HCT116 (cell line): ENCODE data around the gene STK4. TPM values are rescaled to one million over a fixed set of nuclear protein-coding genes. Genes with fewer than 3 reads are reported as not detected.

Experiments used
- ATAC-seq: fragments of 200-7000 bp; cut with Tn5 transposase; 2 replicates; pipeline ENCODE4 v1.9.1; 2020; ENCODE audit warnings: mild to moderate bottlenecking, moderate library complexity
- BruUV-seq: library from RNA; stranded (reverse); fragments of 400-500 nt; replicated peaks from 2 replicates; lab custom pipeline; 2021; lab: Mats Ljungman, UMichigan
- CTCF ChIA-PET: fragments of 300-600 bp; sonication (Branson Sonifier 250); formaldehyde crosslinking; loops from one replicate; lab custom pipeline; 2021; ENCODE audit warnings: antibody characterized with exemption; lab: Charles Lee
- POLR2A ChIA-PET: fragments of 300-600, 350-600 bp; sonication (Branson Sonifier 250); formaldehyde crosslinking; loops from one replicate; lab custom pipeline; 2021; ENCODE audit warnings: antibody characterized with exemption; lab: Charles Lee
- RAD21 ChIA-PET, 2 experiments: fragments of 300-600 bp; sonication (Branson Sonifier 250); formaldehyde crosslinking; loops; one replicate each; lab custom pipeline; 2023; ENCODE audit warnings: low total read pairs in 2 of 2; ENCODE audit not compliant: uncharacterized antibody in 2 of 2, unreplicated experiment in 2 of 2, low non-redundant PET in 1 of 2; lab: Charles Lee
- DNase-seq: peaks from one replicate; pipeline ENCODE4 v3.0.0-alpha.2; 2010; ENCODE audit warnings: low read depth, low spot score
- H2AFZ ChIP-seq: fragments of 200-600 bp; shearing (Covaris generic), sonication (generic); 2 replicates; pipeline ENCODE4 v1.6.1; 2017; ENCODE audit warnings: low read depth, mixed run types, mixed read lengths, antibody characterized with exemption, low read length; ENCODE audit not compliant: poor library complexity, severe bottlenecking
- H3K27ac ChIP-seq: 2 replicates; pipeline ENCODE4 v1.5.1; 2012; ENCODE audit warnings: low read depth, low read length
- H3K27me3 ChIP-seq: fragments of 200-600 bp; sonication (generic); 2 replicates; pipeline ENCODE4 v1.6.1; 2016; ENCODE audit warnings: mixed run types, low read length, mixed read lengths; ENCODE audit not compliant: insufficient read depth
- H3K36me3 ChIP-seq, 2 experiments: fragments of 200-500 bp in 1 of 2; fragments of 200-600 bp in 1 of 2; sonication (Bioruptor generic) in 1 of 2; sonication (generic) in 1 of 2; 2 replicates each; pipeline versions ENCODE4 v1.5.1 to v1.6.1; 2014 to 2016; ENCODE audit warnings: low read length in 2 of 2, inconsistent platforms in 1 of 2, mixed read lengths in 1 of 2, mixed run types in 1 of 2; ENCODE audit not compliant: insufficient read depth in 2 of 2, control insufficient read depth in 1 of 2
- H3K4me1 ChIP-seq, 2 experiments: fragments of 200-600 bp in 1 of 2; sonication (generic) in 1 of 2; 2 replicates each; pipeline versions ENCODE4 v1.5.1 to v1.6.1; 2012 to 2017; ENCODE audit warnings: low read length in 2 of 2, inconsistent platforms in 1 of 2, mild to moderate bottlenecking in 1 of 2, mixed read lengths in 1 of 2, mixed run types in 1 of 2, moderate library complexity in 1 of 2; ENCODE audit not compliant: insufficient read depth in 2 of 2, control insufficient read depth in 1 of 2
- H3K4me2 ChIP-seq: fragments of 200-600 bp; sonication (generic); 2 replicates; pipeline ENCODE4 v1.6.1; 2017; ENCODE audit warnings: mixed run types, low read length, mixed read lengths
- H3K4me3 ChIP-seq, 2 experiments: fragments of 200-600 bp in 1 of 2; sonication (generic) in 1 of 2; replicated peaks in 1 of 2; 2 replicates each; pipeline ENCODE4 v1.5.1; 2011 to 2016; ENCODE audit warnings: low read length in 2 of 2, control low read depth in 1 of 2, low read depth in 1 of 2, mild to moderate bottlenecking in 1 of 2, mixed read lengths in 1 of 2, mixed run types in 1 of 2
- H3K79me2 ChIP-seq: fragments of 200-600 bp; sonication (generic); 2 replicates; pipeline ENCODE4 v1.6.1; 2017; ENCODE audit warnings: mild to moderate bottlenecking, mixed run types, low read length, moderate library complexity, mixed read lengths; ENCODE audit not compliant: insufficient read depth
- H3K9ac ChIP-seq: fragments of 200-600 bp; sonication (generic); 2 replicates; pipeline ENCODE4 v1.6.1; 2016; ENCODE audit warnings: low read length, mixed read lengths
- H3K9me2 ChIP-seq: fragments of 200-600 bp; sonication (generic), shearing (Covaris generic); 2 replicates; pipeline ENCODE4 v1.6.1; 2017; ENCODE audit warnings: mixed run types, mild to moderate bottlenecking, moderate library complexity; ENCODE audit not compliant: insufficient read depth
- H3K9me3 ChIP-seq, 2 experiments: fragments of 200-500 bp in 1 of 2; fragments of 200-600 bp in 1 of 2; sonication (Bioruptor generic) in 1 of 2; sonication (generic) in 1 of 2; 2 replicates each; pipeline ENCODE4 v1.6.1; 2014 to 2017; ENCODE audit warnings: low read length in 2 of 2, mixed read lengths in 2 of 2, inconsistent platforms in 1 of 2, low read depth in 1 of 2, mild to moderate bottlenecking in 1 of 2, mixed run types in 1 of 2, moderate library complexity in 1 of 2; ENCODE audit not compliant: control insufficient read depth in 1 of 2, insufficient read depth in 1 of 2
- H4K20me1 ChIP-seq: fragments of 200-600 bp; sonication (generic), shearing (Covaris generic); 2 replicates; pipeline ENCODE4 v1.6.1; 2017; ENCODE audit warnings: mixed run types, mild to moderate bottlenecking, moderate library complexity; ENCODE audit not compliant: insufficient read depth
- ATF3 ChIP-seq: IDR thresholded peaks from 2 replicates; pipeline ENCODE4 v1.6.1; 2012
- CTCF ChIP-seq, 3 experiments: fragments of 200-600 bp in 1 of 3; sonication (generic) in 1 of 3; IDR thresholded peaks in 2 of 3; conservative IDR thresholded peaks in 1 of 3; 2 replicates each; pipeline ENCODE4 v1.5.1; 2012 to 2017; ENCODE audit warnings: low read depth in 2 of 3, low read length in 2 of 3, antibody characterized with exemption in 1 of 3, borderline replicate concordance in 1 of 3, control low read depth in 1 of 3, mild to moderate bottlenecking in 1 of 3, mixed read lengths in 1 of 3, mixed run types in 1 of 3, moderate library complexity in 1 of 3; ENCODE audit not compliant: insufficient read depth in 1 of 3
- JUND ChIP-seq: IDR thresholded peaks from 2 replicates; pipeline ENCODE4 v1.6.1; 2012
- POLR2AphosphoS5 ChIP-seq: IDR thresholded peaks from 2 replicates; pipeline ENCODE4 v1.6.1; 2011; ENCODE audit warnings: mild to moderate bottlenecking, low read depth, low read length, moderate library complexity
- REST ChIP-seq: IDR thresholded peaks from 2 replicates; pipeline ENCODE4 v1.6.1; 2012; ENCODE audit warnings: low read depth
- SIN3A ChIP-seq: IDR thresholded peaks from 2 replicates; pipeline ENCODE4 v1.6.1; 2012; ENCODE audit warnings: low read depth
- SP1 ChIP-seq: IDR thresholded peaks from 2 replicates; pipeline ENCODE4 v1.6.1; 2012; ENCODE audit warnings: low read depth
- intact Hi-C: fragments of 100-400 bp; cut with micrococcal nuclease; formaldehyde crosslinking; loops from 2 replicates; pipeline ENCODE4 v1.10.0; 2022
- total RNA-seq: library from RNA; stranded (reverse); gene quantifications from one replicate; pipeline ENCODE4 v1.2.1, GENCODE V29; 2021; ENCODE audit not compliant: unreplicated experiment

The STK4 gene
- total RNA-seq, 1 experiment from 2014 or later, result 45.4 TPM

- Histone ChIP-seq H3K36me3 (peaks cover 37 to 67% of the 10 kb centered on the region in 2 experiments; a peak in 3 of 4 replicates), H3K27ac (peak overlapping the region; percentile 17; the same call in 1 of the 2 replicates), H3K79me2 (0 out of 2 replicates have a peak, but pooled peaks cover 3% of the 10 kb centered on the region), H3K9me2 (no peaks in the 10 kb centered on the region), H3K9ac (no peak overlapping the region), H3K4me3 (no peak overlapping the region), H3K27me3 (no peaks in the 10 kb centered on the region), H4K20me1 (no peaks in the 10 kb centered on the region), H2AFZ (no peak overlapping the region), H3K4me1 (no peaks in the 10 kb centered on the region), H3K9me3 (no peaks in the 10 kb centered on the region), H3K4me2 (no peak overlapping the region)
- TF ChIP-seq CTCF (IDR thresholded peaks at IDR 0.05 in 2 of 3, conservative IDR thresholded peaks at IDR 0.05 in 1 of 3; ENCODE audit: borderline replicate concordance in 1 of 3, insufficient read depth in 1 of 3, low read depth in 2 of 3, low read length in 2 of 3), result peak in 1 of 3 experiments; percentile 15; a peak in 1 of 6 replicates
- TF ChIP-seq SIN3A, result no peak
- TF ChIP-seq POLR2AphosphoS5, result peak; percentile 53; the same call in 1 of the 2 replicates
- TF ChIP-seq REST, result no peak
- TF ChIP-seq JUND, result no peak
- no peak for TF ChIP-seq SP1
- TF ChIP-seq ATF3, result no peak
- RAD21 ChIA-PET, result no interaction called here
- CTCF ChIA-PET, result no interaction called here
- no peak for DNase-seq
- POLR2A ChIA-PET, result interaction anchor here (1.1 to 1.4 kb wide), 2 partner anchors 17 to 18 kb away, joined by 4 read pairs; partner anchors contain the start of gene TOMM34
- intact Hi-C loops, result no loop called here
- TSS peak; percentile 31 for BruUV-seq
- peak; percentile 65 for ATAC-seq
Measured at GRCh38 chr20:44942264-44942973, 23.9 kb upstream of the STK4 start.
